ENCODE data around the gene CDKAL1.

Gene CDKAL1

DNA sequence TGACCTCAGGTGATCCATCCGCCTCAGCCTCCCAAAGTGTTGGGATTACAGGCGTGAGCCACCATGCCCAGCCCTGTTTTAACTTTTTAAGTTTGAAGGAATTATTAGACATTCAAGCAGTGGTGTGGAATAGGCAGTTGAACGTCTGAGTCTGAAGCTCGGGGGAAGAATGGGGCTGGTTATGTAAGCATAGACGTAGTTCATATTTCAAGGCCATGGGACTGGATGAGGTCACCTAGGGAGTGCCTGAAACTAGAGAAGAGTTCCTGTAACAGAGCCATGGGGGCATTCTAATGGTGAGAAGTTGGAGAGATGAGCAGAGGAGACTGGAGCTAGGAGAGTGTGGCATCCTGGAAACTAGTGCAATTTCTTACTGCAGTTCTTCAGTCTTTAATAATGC is 6.4 kb downstream of the CDKAL1 start:
- H2BK120ac ChIP-seq (ENCODE audit: low read depth, low read length) = no peak overlapping the region
- no peak overlapping the region for H3K27ac ChIP-seq (ENCODE audit: low read length, poor library complexity, severe bottlenecking)
- DNase-seq = no peak
- no peak overlapping the region for H2AFZ ChIP-seq (ENCODE audit: low read depth, low read length)
- H3K4me2 ChIP-seq (ENCODE audit: low read length, poor library complexity, severe bottlenecking) = no peak overlapping the region
- H3K4me1 ChIP-seq (ENCODE audit: control insufficient read depth, insufficient read depth, low read depth, low read length) = peaks cover 7% of the 10 kb centered on the region
- peaks cover 40% of the 10 kb centered on the region for H3K79me1 ChIP-seq (replicated peaks; ENCODE audit: low read length, poor library complexity, severe bottlenecking)
- WGBS = 95% methylated on average over 5 of the region's 5 CpGs
- H2BK15ac ChIP-seq (ENCODE audit: low read depth, poor library complexity, severe bottlenecking) = no peak overlapping the region
- H3K27me3 ChIP-seq (ENCODE audit: control insufficient read depth in 1 of 2, insufficient read depth in 1 of 2, low read length in 2 of 2) = no peaks in the 10 kb centered on the region
- H3K23ac ChIP-seq (ENCODE audit: low read length in 2 of 2) = no peak overlapping the region
- H3K36me3 ChIP-seq (ENCODE audit: control insufficient read depth in 1 of 2, insufficient read depth in 2 of 2, low read depth in 1 of 2, low read length in 2 of 2) = peaks cover 4 to 7% of the 10 kb centered on the region in 2 experiments
- no peak overlapping the region for H3K4me3 ChIP-seq (ENCODE audit: insufficient read depth in 1 of 2, low read depth in 1 of 2, low read length in 2 of 2)
- no peak overlapping the region for H3K4ac ChIP-seq (ENCODE audit: low read depth in 1 of 2, low read length in 2 of 2)
- H3K9ac ChIP-seq (ENCODE audit: low read length) = peak overlapping the region; percentile 48
- H2BK12ac ChIP-seq (ENCODE audit: low read length in 2 of 2) = no peak overlapping the region
- no peaks in the 10 kb centered on the region for H3K9me3 ChIP-seq (ENCODE audit: control insufficient read depth, low read length)
- no peak overlapping the region for H4K8ac ChIP-seq (ENCODE audit: low read length)
- no peak overlapping the region for H2AK5ac ChIP-seq (ENCODE audit: low read length, severe bottlenecking)
- no peak overlapping the region for H3K14ac ChIP-seq (ENCODE audit: low read length in 2 of 2)
- no peak overlapping the region for H4K91ac ChIP-seq (ENCODE audit: low read length)
- H2BK5ac ChIP-seq (ENCODE audit: low read depth, low read length, poor library complexity, severe bottlenecking) = no peak overlapping the region
- no peak overlapping the region for H3K18ac ChIP-seq (ENCODE audit: low read depth in 1 of 2, low read length in 2 of 2)

DNA sequence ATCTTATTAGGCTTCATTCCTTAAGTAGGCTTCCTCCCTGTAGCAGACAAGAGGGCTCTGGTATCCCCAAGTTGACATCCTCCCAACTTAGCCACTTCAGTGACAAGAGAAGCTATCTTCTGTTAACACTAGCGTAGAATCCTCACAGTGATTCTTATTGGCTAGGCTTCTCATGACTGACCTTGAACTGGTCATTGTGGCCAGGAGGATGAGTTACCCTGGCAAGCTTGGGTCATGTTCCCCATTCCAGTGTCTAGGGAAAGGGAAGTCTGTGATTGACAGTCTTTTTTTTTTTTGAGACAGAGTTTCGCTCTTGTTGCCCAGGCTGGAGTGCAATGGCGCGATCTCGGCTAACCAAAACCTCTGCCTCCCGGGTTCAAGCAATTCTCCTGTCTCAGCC is 7.1 kb downstream of the CDKAL1 start:
- peaks cover 4% of the 10 kb centered on the region for H3K4me1 ChIP-seq (ENCODE audit: control insufficient read depth, insufficient read depth, low read depth, low read length)
- H3K9me3 ChIP-seq (ENCODE audit: control insufficient read depth, low read length) = no peaks in the 10 kb centered on the region

DNA sequence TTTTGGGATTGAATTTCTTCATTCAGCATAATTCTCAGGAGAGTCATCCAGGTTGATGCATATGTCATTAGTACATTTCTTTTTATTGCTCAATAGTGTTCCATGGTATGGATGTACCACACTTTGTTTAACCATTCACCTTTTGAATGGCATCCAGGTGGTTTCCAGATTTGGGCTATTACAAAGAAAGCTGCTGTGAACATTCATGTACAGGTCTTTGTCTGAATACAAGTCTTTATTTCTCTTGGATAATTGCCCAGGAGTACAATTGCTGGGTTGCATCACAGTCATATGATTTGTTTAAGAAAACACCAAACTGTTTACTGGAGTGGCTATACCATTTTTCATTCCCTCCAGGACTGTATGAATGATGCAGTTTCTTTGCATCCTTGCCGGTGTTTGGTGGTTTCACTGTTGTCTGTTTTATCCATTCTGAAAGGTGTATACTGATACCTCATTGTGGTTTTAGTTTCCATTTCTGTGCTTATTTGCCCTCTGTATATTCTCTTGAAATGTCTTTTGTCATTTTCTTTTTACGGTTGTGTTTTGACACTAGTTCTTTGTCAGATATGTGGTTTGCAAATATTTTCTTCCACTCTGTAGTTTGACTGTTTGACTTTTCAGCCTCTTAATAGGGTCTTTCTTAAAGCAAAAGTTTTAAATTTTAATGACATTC is 8.8 kb downstream of the CDKAL1 start:
- no peak overlapping the region for H2AK5ac ChIP-seq (ENCODE audit: low read length, severe bottlenecking)
- H2BK12ac ChIP-seq (ENCODE audit: low read length in 2 of 2) = no peak overlapping the region
- no peak overlapping the region for H2BK5ac ChIP-seq (ENCODE audit: low read depth, low read length, poor library complexity, severe bottlenecking)
- H4K91ac ChIP-seq (ENCODE audit: low read length) = no peak overlapping the region
- DNase-seq = peak; percentile 62
- no peak overlapping the region for H2BK15ac ChIP-seq (ENCODE audit: low read depth, poor library complexity, severe bottlenecking)
- peaks cover 30% of the 10 kb centered on the region for H3K79me1 ChIP-seq (replicated peaks; ENCODE audit: low read length, poor library complexity, severe bottlenecking)
- no peaks in the 10 kb centered on the region for H3K27me3 ChIP-seq (ENCODE audit: control insufficient read depth in 1 of 2, insufficient read depth in 1 of 2, low read length in 2 of 2)
- no peak overlapping the region for H2AFZ ChIP-seq (ENCODE audit: low read depth, low read length)
- H2BK120ac ChIP-seq (ENCODE audit: low read depth, low read length) = no peak overlapping the region
- H3K9ac ChIP-seq (ENCODE audit: low read length) = peak overlapping the region; percentile 29
- H3K23ac ChIP-seq (ENCODE audit: low read length in 2 of 2) = no peak overlapping the region
- no peak overlapping the region for H3K4ac ChIP-seq (ENCODE audit: low read depth in 1 of 2, low read length in 2 of 2)
- H3K4me3 ChIP-seq (ENCODE audit: insufficient read depth in 1 of 2, low read depth in 1 of 2, low read length in 2 of 2) = no peak overlapping the region
- no peak overlapping the region for H3K14ac ChIP-seq (ENCODE audit: low read length in 2 of 2)
- H3K4me2 ChIP-seq (ENCODE audit: low read length, poor library complexity, severe bottlenecking) = no peak overlapping the region
- H3K4me1 ChIP-seq (ENCODE audit: control insufficient read depth, insufficient read depth, low read depth, low read length) = peaks cover 4% of the 10 kb centered on the region
- no peak overlapping the region for H3K27ac ChIP-seq (ENCODE audit: low read length, poor library complexity, severe bottlenecking)
- H3K9me3 ChIP-seq (ENCODE audit: control insufficient read depth, low read length) = no peaks in the 10 kb centered on the region
- no peak overlapping the region for H4K8ac ChIP-seq (ENCODE audit: low read length)
- peaks cover 4 to 17% of the 10 kb centered on the region in 2 experiments for H3K36me3 ChIP-seq (ENCODE audit: control insufficient read depth in 1 of 2, insufficient read depth in 2 of 2, low read depth in 1 of 2, low read length in 2 of 2)
- 56% methylated on average over 1 of the region's 2 CpGs for WGBS
- H3K18ac ChIP-seq (ENCODE audit: low read depth in 1 of 2, low read length in 2 of 2) = no peak overlapping the region

More for the DNA sequence above, 7.1 kb downstream of the CDKAL1 start:
- Histone ChIP-seq H2AK5ac (ENCODE audit: low read length, severe bottlenecking) (no peak overlapping the region), H3K79me1 (replicated peaks; ENCODE audit: low read length, poor library complexity, severe bottlenecking) (peaks cover 36% of the 10 kb centered on the region), H3K27ac (ENCODE audit: low read length, poor library complexity, severe bottlenecking) (no peak overlapping the region), H3K9ac (ENCODE audit: low read length) (no peak overlapping the region), H2BK15ac (ENCODE audit: low read depth, poor library complexity, severe bottlenecking) (no peak overlapping the region), H2AFZ (ENCODE audit: low read depth, low read length) (no peak overlapping the region), H2BK12ac (ENCODE audit: low read length in 2 of 2) (no peak overlapping the region), H3K14ac (ENCODE audit: low read length in 2 of 2) (no peak overlapping the region), H3K36me3 (ENCODE audit: control insufficient read depth in 1 of 2, insufficient read depth in 2 of 2, low read depth in 1 of 2, low read length in 2 of 2) (peaks cover 4 to 11% of the 10 kb centered on the region in 2 experiments), H2BK5ac (ENCODE audit: low read depth, low read length, poor library complexity, severe bottlenecking) (no peak overlapping the region), H3K4ac (ENCODE audit: low read depth in 1 of 2, low read length in 2 of 2) (no peak overlapping the region), H2BK120ac (ENCODE audit: low read depth, low read length) (no peak overlapping the region), H3K4me3 (ENCODE audit: insufficient read depth in 1 of 2, low read depth in 1 of 2, low read length in 2 of 2) (no peak overlapping the region), H3K18ac (ENCODE audit: low read depth in 1 of 2, low read length in 2 of 2) (no peak overlapping the region), H3K27me3 (ENCODE audit: control insufficient read depth in 1 of 2, insufficient read depth in 1 of 2, low read length in 2 of 2) (no peaks in the 10 kb centered on the region), H3K23ac (ENCODE audit: low read length in 2 of 2) (no peak overlapping the region), H4K91ac (ENCODE audit: low read length) (no peak overlapping the region), H3K4me2 (ENCODE audit: low read length, poor library complexity, severe bottlenecking) (no peak overlapping the region), H4K8ac (ENCODE audit: low read length) (no peak overlapping the region)
- no peak for DNase-seq
- 95% methylated on average over 6 of the region's 6 CpGs for WGBS

DNA sequence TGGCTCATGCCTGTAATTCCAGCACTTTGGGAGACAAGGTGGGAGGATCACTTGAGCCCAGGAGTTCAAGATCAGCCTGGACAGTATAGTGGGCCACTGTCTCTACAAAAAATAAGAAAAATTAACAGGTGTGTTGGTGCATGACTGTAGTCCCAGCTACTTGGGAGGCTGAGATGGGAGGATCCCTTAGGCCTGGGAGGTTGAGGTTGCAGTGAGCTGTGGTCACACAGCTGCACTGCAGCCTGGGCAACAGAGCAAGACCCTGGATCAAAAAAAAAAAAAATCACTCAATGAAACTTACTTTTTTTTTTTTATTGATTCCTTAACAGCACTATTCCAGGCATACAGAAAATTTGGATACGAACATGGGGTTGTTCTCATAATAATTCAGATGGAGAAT is 14.0 kb downstream of the CDKAL1 start:
- Histone ChIP-seq H3K36me3 (ENCODE audit: control insufficient read depth in 1 of 2, insufficient read depth in 2 of 2, low read depth in 1 of 2, low read length in 2 of 2) (peaks cover 4 to 24% of the 10 kb centered on the region in 2 experiments), H3K4me2 (ENCODE audit: low read length, poor library complexity, severe bottlenecking) (no peak overlapping the region), H3K23ac (ENCODE audit: low read length in 2 of 2) (no peak overlapping the region), H2BK12ac (ENCODE audit: low read length in 2 of 2) (no peak overlapping the region), H3K27ac (ENCODE audit: low read length, poor library complexity, severe bottlenecking) (no peak overlapping the region), H3K4me3 (ENCODE audit: insufficient read depth in 1 of 2, low read depth in 1 of 2, low read length in 2 of 2) (no peak overlapping the region), H2BK120ac (ENCODE audit: low read depth, low read length) (no peak overlapping the region), H2AK5ac (ENCODE audit: low read length, severe bottlenecking) (no peak overlapping the region), H3K27me3 (ENCODE audit: control insufficient read depth in 1 of 2, insufficient read depth in 1 of 2, low read length in 2 of 2) (no peaks in the 10 kb centered on the region), H3K4ac (ENCODE audit: low read depth in 1 of 2, low read length in 2 of 2) (no peak overlapping the region), H3K14ac (ENCODE audit: low read length in 2 of 2) (no peak overlapping the region), H3K18ac (ENCODE audit: low read depth in 1 of 2, low read length in 2 of 2) (no peak overlapping the region), H3K9ac (ENCODE audit: low read length) (no peak overlapping the region), H4K91ac (ENCODE audit: low read length) (no peak overlapping the region), H4K8ac (ENCODE audit: low read length) (no peak overlapping the region), H2AFZ (ENCODE audit: low read depth, low read length) (no peak overlapping the region), H2BK15ac (ENCODE audit: low read depth, poor library complexity, severe bottlenecking) (no peak overlapping the region), H2BK5ac (ENCODE audit: low read depth, low read length, poor library complexity, severe bottlenecking) (no peak overlapping the region), H3K9me3 (ENCODE audit: control insufficient read depth, low read length) (no peaks in the 10 kb centered on the region), H3K4me1 (ENCODE audit: control insufficient read depth, insufficient read depth, low read depth, low read length) (peaks cover 1% of the 10 kb centered on the region), H3K79me1 (replicated peaks; ENCODE audit: low read length, poor library complexity, severe bottlenecking) (peaks cover 17% of the 10 kb centered on the region)
- no CpG with 5 or more reads among the region's 1 CpG for WGBS
- DNase-seq = no peak

Measured in mesenchymal stem cell (in vitro differentiated cells and primary cell).